Measurements from ENCODE around the gene BANK1.

BANK1 gene

DNA sequence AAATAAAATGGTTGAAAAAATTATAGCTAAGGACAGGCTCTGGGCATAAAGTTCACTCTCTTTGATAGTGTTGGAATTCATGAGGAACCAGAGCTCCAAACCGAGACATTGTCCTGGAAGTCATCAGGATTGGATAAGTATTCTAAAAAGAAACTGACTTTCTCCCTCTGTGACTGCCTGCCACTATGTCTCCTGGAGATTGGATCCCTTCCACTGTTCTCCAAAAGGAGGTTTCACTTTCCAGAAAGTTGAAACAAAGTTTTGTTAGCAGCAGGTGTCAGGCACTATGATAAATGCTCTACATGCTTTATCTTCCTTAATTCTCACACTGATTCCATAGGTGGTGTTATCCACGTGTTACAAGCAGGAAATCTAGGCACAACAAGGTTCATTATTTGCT lies 16.8 kb downstream of the BANK1 start:
- in situ Hi-C loops (cut with HindIII; ENCODE audit: low sequenced_read_pairs), result no loop called here

DNA sequence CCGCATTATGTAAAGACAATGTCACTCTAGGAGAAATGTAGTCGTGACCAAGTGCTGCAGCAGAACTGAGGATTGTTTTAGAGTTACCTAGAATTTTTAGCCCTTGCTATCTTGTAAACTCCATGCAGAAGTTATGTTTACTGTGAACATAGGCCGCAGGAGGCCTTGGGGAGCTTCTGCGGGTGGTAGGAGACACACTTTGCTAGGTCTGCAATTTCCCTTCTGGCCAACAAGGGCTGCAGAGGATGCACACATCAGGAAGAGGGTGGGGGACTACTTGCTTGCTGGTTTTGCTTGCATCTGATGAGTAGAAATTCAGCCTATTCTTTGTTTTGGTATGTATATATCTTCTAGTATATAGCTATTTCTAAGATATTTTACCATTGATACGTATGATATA lies 23.1 kb downstream of the BANK1 start:
- in situ Hi-C loops (cut with HindIII; ENCODE audit: low sequenced_read_pairs), result no loop called here

DNA sequence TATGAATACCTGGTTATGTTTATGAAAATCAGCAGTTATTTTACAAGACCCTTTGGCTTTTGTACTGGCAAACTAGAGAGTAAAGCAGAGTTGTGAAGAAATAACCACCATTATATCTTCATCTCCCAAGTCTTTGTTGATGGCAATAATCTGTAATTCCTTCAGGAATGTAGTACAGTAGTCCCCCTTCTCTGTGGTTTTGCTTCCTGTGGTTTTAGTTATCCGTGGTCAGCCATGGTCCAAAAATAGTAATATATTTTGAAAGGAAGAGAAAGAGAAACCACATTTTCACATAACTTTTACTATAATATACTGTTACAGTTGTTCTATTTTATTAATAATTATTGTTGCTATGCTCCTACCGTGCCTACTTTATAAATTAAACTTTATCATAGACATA lies 27.8 kb downstream of the BANK1 start:
- in situ Hi-C loops (cut with HindIII; ENCODE audit: low sequenced_read_pairs), result no loop called here

DNA sequence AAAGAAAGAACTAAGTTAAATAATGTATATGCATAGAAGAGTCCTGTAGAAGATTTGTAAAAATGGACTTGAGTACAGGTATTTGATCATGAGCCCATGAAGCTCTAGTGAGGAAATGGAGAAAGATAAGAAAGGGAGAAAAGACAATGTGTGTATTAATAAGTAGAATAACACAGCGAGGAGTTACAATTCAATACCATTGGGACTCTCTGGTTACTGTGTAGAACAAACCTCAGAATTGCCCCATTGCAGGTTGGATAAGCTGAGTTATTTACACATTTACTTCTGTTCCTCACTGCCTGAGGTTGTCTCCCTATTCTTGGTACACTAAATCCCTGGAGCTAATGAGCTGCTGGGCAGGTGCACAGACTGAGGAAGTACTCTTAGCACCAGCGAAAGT lies 33.3 kb downstream of the BANK1 start:
- in situ Hi-C loops (cut with HindIII; ENCODE audit: low sequenced_read_pairs), result no loop called here

DNA sequence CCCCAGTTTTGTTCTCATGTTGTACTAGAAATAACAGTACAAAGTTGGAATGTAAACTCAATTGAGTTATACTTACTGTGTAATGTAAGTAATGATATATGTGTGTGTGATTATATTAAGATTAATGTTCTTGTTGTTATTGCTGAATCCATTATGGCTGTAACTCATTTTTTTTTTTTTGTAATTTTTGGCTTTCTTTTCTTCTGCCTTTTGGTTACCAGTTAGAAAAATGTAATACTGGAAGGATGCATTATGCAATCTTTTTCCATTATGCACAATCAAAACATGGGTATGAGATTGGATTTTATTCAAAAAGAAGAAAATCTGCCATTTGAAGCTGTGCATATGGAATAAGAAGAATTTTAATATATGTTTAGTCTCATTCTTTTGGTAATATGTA lies 34.0 kb downstream of the BANK1 start:
- in situ Hi-C loops (cut with HindIII; ENCODE audit: low sequenced_read_pairs), result no loop called here

DNA sequence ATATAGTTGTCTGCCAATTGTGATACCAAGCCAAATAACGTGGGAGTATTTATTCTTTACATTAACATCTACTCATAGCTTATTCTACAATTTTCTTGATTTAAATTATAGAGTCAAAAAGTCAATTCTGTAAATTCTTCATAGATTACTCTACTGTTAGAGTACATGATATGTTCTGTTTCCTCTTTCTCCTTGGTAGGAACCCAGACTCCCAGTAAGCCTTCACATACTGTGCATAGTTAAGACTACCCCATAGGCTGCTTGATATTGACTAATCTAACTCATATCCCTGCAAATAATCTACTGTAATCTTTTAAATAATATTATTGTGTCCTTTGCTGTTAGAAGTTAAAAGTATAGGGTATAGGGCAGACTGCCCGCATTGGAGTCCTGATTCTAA lies 35.4 kb downstream of the BANK1 start:
- in situ Hi-C loops (cut with HindIII; ENCODE audit: low sequenced_read_pairs), result no loop called here

DNA sequence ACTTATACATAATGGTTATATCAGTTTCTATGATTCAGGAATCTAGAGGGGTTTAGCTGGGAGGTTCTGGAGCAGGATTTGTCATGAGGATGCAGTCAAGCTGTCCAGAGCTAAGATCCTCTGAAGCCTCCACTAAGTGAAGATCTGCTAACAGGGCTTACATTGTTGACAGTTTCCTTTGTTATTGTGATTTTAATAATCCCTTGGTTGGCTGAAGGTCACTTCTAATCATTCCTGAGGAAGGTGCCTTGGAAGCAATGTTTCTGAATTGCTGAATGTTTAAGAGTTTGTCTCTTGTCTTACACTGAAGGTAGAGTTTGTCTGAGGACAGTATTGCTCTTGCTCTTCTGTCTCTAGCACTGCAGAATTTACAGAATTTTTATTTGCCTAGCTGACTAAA lies 41.3 kb downstream of the BANK1 start:
- in situ Hi-C loops (cut with HindIII; ENCODE audit: low sequenced_read_pairs), result no loop called here

DNA sequence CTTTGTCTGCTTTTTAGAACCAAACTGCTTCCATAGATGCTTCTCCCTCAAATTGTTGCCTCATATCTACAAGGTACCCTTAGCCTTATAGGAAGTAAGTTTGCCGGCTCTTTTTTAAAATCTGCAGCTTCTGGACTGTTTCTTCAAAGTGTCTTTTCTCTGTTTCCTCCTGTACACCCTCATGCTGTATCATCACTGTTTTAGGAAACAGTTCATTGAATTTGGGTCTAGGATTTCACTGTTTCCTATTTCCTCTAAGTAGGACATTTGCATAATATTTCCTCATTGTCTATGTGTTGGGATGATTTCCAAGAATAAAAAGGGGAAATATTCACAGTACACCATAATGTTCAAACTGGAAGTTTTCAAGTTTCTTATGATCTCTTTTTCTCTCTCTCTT lies 43.0 kb downstream of the BANK1 start:
- in situ Hi-C loops (cut with HindIII; ENCODE audit: low sequenced_read_pairs), result no loop called here

DNA sequence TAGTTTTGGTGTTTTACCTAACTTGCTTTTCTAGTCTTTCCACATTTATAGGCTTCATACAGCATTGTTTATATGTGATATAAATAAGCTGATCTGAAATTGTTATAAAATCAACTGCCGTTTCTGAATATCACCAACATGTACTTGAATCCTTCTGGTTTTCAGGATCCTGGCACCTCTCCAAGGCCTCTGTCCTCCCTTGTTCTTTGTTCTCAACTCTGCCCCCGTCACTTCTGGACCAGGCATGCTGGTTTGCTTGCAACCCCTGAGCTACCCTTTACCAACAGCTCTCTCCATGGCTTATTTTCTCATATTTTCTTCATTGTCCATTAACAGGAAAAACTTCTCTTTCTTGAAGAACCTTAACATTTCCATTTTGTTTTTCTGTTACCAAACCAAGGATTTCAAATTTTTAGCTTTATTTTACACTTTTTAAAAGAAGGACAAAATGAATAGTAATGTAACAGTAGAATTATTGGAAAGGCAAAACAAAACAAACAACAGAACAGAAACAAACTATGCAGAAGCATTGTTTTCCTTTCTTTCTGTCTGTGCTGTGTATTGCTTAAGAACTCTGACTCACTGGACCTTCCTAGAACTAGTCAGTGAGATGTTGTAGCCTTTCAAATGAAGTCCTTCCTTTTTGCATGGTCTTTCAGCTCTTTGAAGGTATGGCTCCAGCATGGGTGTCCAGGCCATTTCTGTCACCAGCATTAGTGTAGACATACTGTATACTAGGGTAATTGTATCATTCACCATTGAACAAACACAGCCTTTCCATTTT lies 44.8 kb downstream of the BANK1 start:
- in situ Hi-C loops (cut with HindIII; ENCODE audit: low sequenced_read_pairs), result no loop called here

DNA sequence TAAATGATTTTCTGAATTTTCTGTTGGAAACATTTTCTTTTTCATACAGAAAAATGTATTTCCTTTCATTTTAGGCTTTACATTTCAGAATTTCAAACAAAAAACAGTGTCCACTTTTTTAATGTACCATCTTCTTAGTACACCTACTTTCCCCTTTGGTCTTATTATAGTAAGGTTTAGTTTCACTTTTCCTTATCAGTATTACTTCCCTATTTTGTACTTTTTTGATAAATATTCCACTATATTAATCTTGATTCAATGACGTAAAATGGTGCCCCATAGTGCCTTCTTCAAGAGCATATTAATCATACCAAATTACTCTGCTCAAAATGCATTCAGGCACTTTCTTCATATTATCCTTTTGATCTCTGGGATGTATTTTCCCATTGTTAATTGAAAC lies 52.5 kb downstream of the BANK1 start:
- in situ Hi-C loops (cut with HindIII; ENCODE audit: low sequenced_read_pairs), result no loop called here

DNA sequence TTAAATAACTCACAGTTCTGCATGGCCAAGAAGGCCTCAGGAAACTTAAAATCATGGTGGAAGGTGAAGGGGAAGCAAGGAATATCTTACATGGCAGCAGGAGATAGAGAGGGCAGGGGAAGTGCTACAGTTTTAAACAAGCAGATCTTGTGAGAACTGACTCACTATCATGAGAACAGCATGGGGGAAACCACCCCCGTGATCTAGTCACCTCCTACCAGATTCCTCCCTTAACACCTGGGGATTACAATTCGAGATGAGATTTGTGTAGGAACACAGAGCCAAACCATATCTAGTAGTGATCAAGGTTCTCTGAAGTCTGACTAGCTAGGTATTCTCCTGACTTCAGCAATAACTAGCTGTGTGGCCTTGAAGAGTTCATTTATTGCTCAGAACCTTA lies 56.0 kb downstream of the BANK1 start:
- in situ Hi-C loops (cut with HindIII; ENCODE audit: low sequenced_read_pairs), result no loop called here

DNA sequence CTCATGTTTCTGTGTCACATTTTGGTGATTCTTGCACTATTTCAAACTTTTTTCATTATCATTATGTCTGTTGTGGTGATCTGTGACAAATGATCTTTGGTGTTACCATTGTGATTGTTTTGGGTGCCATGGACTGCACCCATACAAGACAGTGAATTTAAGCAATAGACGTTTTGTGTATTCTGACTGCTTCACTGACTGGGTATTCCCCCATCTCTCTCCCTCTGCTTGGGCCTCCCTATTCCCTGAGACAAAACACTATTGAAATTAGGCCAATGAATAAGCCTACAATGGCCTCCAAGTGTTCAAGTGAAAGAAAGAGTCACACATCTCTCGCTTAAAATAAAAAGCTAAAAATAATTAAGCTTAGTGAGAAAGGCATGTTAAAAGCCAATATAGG lies 60.2 kb downstream of the BANK1 start:
- in situ Hi-C loops (cut with HindIII; ENCODE audit: low sequenced_read_pairs), result no loop called here

DNA sequence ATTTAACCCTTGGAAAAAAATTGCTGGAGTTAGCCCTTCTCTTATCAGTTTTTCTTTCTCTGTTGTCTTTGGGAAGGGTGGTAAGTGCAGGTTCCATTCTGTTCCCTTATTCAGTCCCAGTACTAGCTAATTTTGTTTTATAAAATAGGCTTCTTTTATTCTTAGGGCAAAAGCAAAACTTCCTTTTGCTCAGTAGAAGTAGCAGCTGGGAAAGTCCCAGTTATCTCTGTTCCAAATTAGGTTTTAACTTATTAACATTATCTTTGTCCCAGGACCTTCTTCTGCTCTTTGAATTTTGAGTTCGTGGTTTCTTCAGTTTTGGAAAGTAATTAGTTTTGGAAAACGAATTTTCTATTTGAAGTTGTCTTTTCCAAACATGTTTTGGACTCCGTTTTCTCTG lies 61.1 kb downstream of the BANK1 start:
- in situ Hi-C loops (cut with HindIII; ENCODE audit: low sequenced_read_pairs), result no loop called here

DNA sequence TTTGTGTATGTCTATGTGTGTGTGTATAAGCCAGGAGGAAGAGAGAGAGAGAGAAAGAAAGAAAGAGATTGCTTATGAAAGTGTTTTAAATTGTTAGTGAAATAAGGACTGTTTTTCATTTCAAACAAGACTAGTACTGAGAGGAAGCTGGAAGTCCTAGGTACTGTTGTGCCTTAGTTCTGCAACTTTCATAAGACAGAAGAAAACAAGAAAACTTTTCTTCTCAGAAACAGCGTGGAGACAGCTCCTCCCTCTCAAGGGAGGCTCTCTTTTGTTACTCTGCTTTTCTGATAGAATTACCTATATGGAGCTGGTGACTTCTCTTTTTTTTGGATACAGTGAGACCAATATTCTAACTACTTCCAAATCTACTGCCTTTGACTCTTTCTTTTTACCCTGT lies 62.5 kb downstream of the BANK1 start:
- in situ Hi-C loops (cut with HindIII; ENCODE audit: low sequenced_read_pairs), result no loop called here

DNA sequence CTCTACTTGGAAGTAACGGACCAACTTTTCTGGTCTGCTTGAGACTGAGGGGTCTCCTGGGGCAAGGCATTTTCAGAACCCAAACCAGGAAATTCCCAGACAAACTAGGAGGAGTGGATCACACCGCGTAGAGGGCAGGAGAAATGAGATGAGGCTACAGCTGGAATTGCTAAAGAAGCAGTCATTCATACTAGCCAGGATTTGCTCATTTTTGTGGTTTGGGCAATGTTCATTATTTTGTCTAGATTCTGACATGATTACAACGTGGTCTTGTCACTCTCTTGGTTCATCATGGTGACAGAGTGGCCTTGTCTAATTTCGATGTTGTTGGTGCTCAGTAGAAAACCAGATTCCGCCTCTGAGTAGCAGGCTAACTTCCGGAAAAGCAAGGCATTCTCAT lies 63.2 kb downstream of the BANK1 start:
- in situ Hi-C loops (cut with HindIII; ENCODE audit: low sequenced_read_pairs), result no loop called here

DNA sequence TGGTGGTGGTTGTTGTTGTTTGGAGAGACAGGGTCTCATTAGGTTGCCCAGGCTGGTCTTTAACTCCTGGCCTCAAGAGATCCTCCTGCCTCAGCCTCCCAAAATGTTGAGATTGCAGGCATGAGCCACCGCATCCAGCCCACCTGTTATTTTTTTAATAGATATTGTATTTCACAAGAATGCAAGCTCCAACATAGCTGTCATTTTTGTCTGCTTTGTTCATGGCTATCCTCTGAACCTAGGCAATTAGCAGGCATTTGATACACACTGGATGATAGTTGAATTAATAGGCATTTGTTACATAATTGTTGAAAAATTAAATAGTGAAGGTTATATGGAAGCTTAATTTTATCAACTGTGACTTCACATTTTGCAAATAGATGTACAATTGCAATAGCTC lies 64.7 kb downstream of the BANK1 start:
- in situ Hi-C loops (cut with HindIII; ENCODE audit: low sequenced_read_pairs), result no loop called here

DNA sequence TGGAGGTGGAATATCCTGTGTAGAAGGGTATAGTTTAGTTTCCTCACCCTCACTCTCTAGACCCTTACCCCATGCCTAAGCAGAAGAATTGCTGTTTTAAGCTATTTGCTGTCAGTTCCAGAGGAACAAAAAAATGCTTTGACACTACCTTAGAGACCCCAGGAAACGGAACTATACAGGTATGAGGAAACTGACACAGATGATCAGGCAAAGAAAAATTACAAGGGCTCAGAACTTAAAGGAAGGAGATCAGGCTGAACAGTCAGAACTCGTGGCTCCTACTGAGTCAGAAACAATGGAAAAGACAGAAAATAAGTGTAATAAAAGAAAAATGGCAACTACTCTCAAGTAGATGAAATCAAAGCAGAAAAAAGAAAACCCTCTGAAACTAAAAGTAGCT lies 65.6 kb downstream of the BANK1 start:
- in situ Hi-C loops (cut with HindIII; ENCODE audit: low sequenced_read_pairs), result no loop called here

DNA sequence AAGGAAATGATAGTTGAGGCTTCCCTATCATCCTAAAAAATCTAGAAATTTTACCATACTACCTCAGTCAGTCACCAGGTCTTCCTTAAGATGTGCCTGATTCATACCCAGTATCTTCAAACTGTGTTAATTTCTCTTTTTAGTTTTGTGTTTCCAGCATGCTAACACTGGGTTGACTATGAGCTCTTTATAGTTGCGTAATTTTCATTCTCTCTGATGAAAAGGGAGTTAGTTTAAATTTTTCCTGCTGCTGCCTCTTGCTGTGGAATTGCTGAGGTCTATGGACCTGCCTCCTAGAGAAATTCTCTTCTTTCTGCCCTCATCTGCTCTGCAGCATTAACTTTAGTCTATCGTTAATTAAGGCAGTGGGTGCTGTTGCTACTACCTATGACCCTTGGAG lies 66.6 kb downstream of the BANK1 start:
- in situ Hi-C loops (cut with HindIII; ENCODE audit: low sequenced_read_pairs), result no loop called here

DNA sequence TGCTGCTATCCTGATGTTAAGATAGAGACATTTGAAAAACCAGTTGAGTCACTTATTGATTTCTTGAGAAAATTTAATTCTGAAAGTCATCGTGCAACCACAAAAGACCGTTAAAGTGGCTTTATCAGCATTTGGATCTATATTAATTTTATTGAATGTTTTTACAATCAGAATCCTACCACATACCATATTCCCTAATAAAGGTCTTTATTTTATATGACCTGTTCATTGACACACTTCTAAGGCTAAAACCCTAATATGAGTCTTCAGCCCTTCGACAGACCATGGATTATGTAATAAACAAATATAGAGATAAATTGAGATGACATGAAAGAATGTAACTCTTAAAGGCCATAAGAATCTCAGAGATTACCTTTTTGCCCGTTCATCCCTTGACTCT lies 68.1 kb downstream of the BANK1 start:
- in situ Hi-C loops (cut with HindIII; ENCODE audit: low sequenced_read_pairs), result no loop called here

DNA sequence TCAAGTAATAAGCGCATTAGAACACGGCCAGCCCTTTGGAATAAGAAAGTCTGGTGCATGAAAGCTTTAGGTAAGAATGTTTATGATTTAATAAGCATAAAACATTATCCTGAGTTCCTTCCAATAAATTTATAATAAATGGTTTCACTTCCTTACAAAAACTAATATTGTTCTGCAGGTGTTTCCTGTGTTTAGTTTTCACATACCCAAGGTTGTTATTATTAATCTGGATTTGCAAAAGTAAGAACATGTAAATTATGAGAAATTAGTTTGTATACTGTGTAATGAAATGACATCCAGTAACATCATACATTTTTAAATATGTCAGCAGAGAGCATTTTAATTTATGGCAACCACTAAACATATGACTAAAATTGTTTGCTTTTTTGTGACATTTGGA lies 72.1 kb downstream of the BANK1 start:
- in situ Hi-C loops (cut with HindIII; ENCODE audit: low sequenced_read_pairs), result no loop called here

DNA sequence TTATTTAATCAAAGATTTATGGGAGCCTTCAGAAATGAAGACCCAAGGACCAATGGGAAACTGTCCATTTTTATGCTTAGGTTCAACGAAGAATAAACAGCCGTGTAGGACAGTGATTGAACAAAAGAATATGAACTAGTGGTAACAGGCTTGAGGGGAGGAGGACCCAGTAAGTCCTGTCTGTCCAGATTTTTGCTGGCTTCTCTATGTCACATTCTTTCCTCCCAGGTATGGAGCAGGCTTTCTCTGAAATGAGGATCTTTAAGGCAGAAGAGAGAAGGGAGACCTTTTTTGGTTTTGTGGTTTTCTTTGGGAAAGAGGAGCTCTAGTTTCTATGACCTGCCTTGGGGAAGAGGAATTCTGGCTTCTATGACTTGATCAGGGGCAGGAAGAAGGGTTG lies 74.1 kb downstream of the BANK1 start:
- in situ Hi-C loops (cut with HindIII; ENCODE audit: low sequenced_read_pairs), result no loop called here

DNA sequence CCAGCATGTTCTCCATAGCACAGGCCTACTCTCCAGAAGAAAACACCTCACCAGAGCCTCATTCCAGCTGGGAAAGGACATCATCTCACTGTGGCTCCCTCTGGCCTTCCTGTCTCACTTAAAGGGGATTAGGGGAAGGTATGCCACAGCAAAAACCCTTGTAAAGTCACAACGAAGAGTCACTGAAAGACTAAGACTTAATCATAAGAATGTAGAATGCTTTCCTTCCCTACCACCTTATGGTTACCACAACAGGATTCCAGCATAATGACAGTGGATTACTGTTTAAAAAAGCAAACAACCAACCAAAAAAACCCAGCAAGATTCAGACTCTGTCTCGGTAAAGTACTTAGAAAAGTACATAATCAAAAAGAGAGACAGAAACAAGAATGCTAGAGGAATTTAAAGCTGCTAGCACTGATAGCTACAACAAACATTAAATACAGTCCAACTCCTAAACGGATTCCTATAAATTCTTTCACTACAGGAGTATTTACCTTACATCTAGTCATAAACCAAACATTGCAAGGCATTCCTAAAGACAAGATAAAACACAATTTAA lies 75.1 kb downstream of the BANK1 start:
- in situ Hi-C loops (cut with HindIII; ENCODE audit: low sequenced_read_pairs), result no loop called here

DNA sequence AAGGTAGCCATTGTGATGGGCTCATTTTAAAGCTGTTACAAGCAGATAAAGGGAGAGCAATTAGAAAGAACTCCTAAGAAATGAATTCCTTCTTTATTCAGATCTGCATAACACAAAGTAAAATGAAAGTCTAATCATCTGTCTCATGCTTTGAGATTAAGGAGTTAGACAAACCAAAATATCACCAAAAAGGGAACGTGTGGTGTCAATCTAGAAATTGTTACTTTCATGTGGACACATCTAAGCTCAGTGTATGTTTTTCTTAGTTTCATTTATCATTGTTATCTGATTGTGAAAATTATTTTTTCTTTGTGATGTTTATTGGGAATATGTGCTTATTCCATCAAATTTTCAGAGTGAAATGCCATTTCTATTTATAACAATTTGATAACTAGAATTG lies 80.3 kb downstream of the BANK1 start:
- in situ Hi-C loops (cut with HindIII; ENCODE audit: low sequenced_read_pairs), result no loop called here
